GM12878 (cell line): ENCODE data around the gene ETS1. TPM values are rescaled to one million over a fixed set of nuclear protein-coding genes. Genes with fewer than 3 reads are reported as not detected.

Experiments used
- ATF7 ChIP-seq: fragments of 450-650 bp; IDR thresholded peaks from 2 replicates; pipeline ENCODE4 v1.6.1; 2016; ENCODE audit warnings: low read depth, mild to moderate bottlenecking
- BACH1 ChIP-seq: fragments of 450-650 bp; IDR thresholded peaks from 2 replicates; pipeline ENCODE4 v1.6.1; 2017; ENCODE audit warnings: mild to moderate bottlenecking, borderline replicate concordance
- CBX5 ChIP-seq: sonication (generic); IDR thresholded peaks from 2 replicates; pipeline ENCODE4 v1.6.1; 2016; ENCODE audit warnings: low read depth, moderate library complexity, mild to moderate bottlenecking, inconsistent platforms
- CHD4 ChIP-seq: fragments of 200-600 bp; sonication (generic); IDR thresholded peaks from 2 replicates; pipeline ENCODE4 v1.6.1; 2016; ENCODE audit warnings: mild to moderate bottlenecking
- EED ChIP-seq: sonication (generic); IDR thresholded peaks from 2 replicates; pipeline ENCODE4 v1.6.1; 2016; ENCODE audit warnings: antibody characterized with exemption, low read depth
- GABPA ChIP-seq: IDR thresholded peaks from 2 replicates; pipeline ENCODE4 v1.6.1; 2014; ENCODE audit warnings: antibody characterized with exemption, low read depth, mild to moderate bottlenecking, inconsistent platforms
- HDAC6 ChIP-seq: fragments of 200-600 bp; sonication (generic); IDR thresholded peaks from one replicate; pipeline ENCODE4 v1.8.0; 2017; ENCODE audit warnings: antibody characterized with exemption; ENCODE audit not compliant: unreplicated experiment
- HDGF ChIP-seq: fragments of 450-650 bp; IDR thresholded peaks from 2 replicates; pipeline ENCODE4 v1.6.1; 2016; ENCODE audit warnings: antibody characterized with exemption
- JUNB ChIP-seq: IDR thresholded peaks from 2 replicates; pipeline ENCODE4 v1.6.1; 2016; ENCODE audit warnings: antibody characterized with exemption, mild to moderate bottlenecking
- LARP7 ChIP-seq: fragments of 450-650 bp; IDR thresholded peaks from 2 replicates; pipeline ENCODE4 v1.6.1; 2017; ENCODE audit warnings: mild to moderate bottlenecking
- MTA3 ChIP-seq: IDR thresholded peaks from 2 replicates; pipeline ENCODE4 v1.6.1; 2012; ENCODE audit warnings: low read length, inconsistent platforms, borderline replicate concordance
- NR2F1 ChIP-seq: fragments of 450-650 bp; conservative IDR thresholded peaks from 2 replicates; pipeline ENCODE4 v1.6.1; 2017; ENCODE audit warnings: mild to moderate bottlenecking
- POLR2AphosphoS5 ChIP-seq: IDR thresholded peaks from 2 replicates; pipeline ENCODE4 v1.6.1; 2011; ENCODE audit warnings: mild to moderate bottlenecking, low read length, inconsistent platforms
- RAD51 ChIP-seq: fragments of 450-650 bp; IDR thresholded peaks from 2 replicates; pipeline ENCODE4 v1.6.1; 2016; ENCODE audit warnings: moderate library complexity, mild to moderate bottlenecking, inconsistent platforms
- SIX5 ChIP-seq: IDR thresholded peaks from 2 replicates; pipeline ENCODE4 v1.6.1; 2011; ENCODE audit warnings: mild to moderate bottlenecking, low read depth, low read length, moderate library complexity; ENCODE audit not compliant: severe bottlenecking
- SMAD5 ChIP-seq: IDR thresholded peaks from 2 replicates; pipeline ENCODE4 v1.6.1; 2016; ENCODE audit warnings: antibody characterized with exemption, low read depth
- SMC3 ChIP-seq: IDR thresholded peaks from 2 replicates; pipeline ENCODE4 v1.6.1; 2011; ENCODE audit warnings: low read length, improper control_type of control experiment, borderline replicate concordance
- SREBF1 ChIP-seq: IDR thresholded peaks from 2 replicates; pipeline ENCODE4 v1.6.1; 2012; ENCODE audit warnings: mild to moderate bottlenecking, low read length
- WRNIP1 ChIP-seq: IDR thresholded peaks from 2 replicates; pipeline ENCODE4 v1.6.1; 2011; ENCODE audit warnings: low read depth, low read length, improper control_type of control experiment, borderline replicate concordance
- ZZZ3 ChIP-seq: IDR thresholded peaks from 2 replicates; pipeline ENCODE4 v1.6.1; 2011; ENCODE audit warnings: low read depth; ENCODE audit not compliant: control insufficient read depth, insufficient read length
- polyA plus RNA-seq, 11 experiments: library from polyadenylated mRNA; depleted of rRNA in 4 of 11; unstranded in 6 of 11; stranded (reverse) in 5 of 11; fragments of >200 nt; fragmentation: Nextera tagmentation in 4 of 11; fragmentation: Illumina TruSeq in 1 of 11; extraction: Ambion mirVana in 4 of 11; extraction: Trizol in 1 of 11; gene quantifications; 1 replicate in 1 of 11; 2 replicates in 10 of 11; pipeline versions ENCODE4 v1.2.1 to v1.2.3, GENCODE V29; 2011 to 2016; ENCODE audit warnings: inconsistent platforms in 2 of 11, missing spikeins in 2 of 11, low read depth in 1 of 11
- total RNA-seq, 4 experiments: library from RNA; depleted of rRNA in 3 of 4; stranded (reverse); fragments of >200 nt in 3 of 4; fragmentation: Illumina TruSeq in 1 of 4; extraction: Trizol in 1 of 4; gene quantifications; 2 replicates each; pipeline versions ENCODE4 v1.2.1 to v1.2.3, GENCODE V29; 2013 to 2021
- TF ChIP-seq, protein P1 (sequence below): fragments of 450-650 bp; formaldehyde crosslinking; IDR thresholded peaks from 2 replicates; pipeline ENCODE4 v1.5.0; 2022; ENCODE audit warnings: mild to moderate bottlenecking, missing genetic modification characterization
- TF ChIP-seq, protein P2 (sequence below): IDR thresholded peaks from 2 replicates; pipeline ENCODE4 v1.6.1; 2011; ENCODE audit warnings: mild to moderate bottlenecking, low read depth, low read length, moderate library complexity; ENCODE audit not compliant: insufficient replicate concordance
- TF ChIP-seq, protein P3 (sequence below): IDR thresholded peaks from 2 replicates; pipeline ENCODE4 v1.6.1; 2011; ENCODE audit warnings: borderline replicate concordance, low read depth, mild to moderate bottlenecking, moderate library complexity, mixed read lengths, low read length; ENCODE audit not compliant: insufficient read depth; ENCODE audit errors: extremely low read length
- TF ChIP-seq, protein P4 (sequence below): fragments of 150-350 bp; IDR thresholded peaks from 2 replicates; pipeline ENCODE4 v1.6.1; 2014; ENCODE audit warnings: mild to moderate bottlenecking, low read depth, low read length
- TF ChIP-seq, protein P5 (sequence below): fragments of 450-650 bp; IDR thresholded peaks from 2 replicates; pipeline ENCODE4 v1.6.1; 2016; ENCODE audit warnings: mild to moderate bottlenecking

Gene ETS1
- total and polyA plus RNA-seq, 10 of the 15 experiments (the other 5 are each of a cell fraction or from before 2014, with no cell fraction given) = 12.5 to 112 (median 55.5) TPM

DNA sequence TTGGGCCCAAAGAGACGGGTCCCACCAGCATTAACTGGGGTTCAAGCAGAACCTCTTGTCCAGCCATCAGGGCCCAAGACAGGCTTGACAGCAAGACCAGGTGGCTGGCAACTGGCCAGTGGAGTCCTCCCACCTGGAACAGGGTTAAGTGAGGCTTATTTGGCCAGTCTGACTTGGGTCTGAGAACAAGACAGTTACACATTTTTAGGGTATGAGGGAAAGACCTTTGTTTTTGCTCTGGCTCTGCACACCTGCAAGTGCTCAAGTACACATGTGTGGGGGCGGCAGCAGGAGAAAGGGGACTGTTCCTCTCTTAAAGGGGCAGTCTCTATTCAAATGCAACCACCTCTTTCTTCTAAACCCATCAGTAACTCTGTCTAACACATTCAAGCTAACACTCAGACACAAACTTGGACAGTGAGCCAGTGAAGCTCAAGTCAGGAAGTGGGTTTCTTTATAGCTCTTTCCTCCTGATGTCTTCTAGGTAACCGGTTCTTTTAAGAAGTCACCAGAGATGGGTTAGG is 116.2 kb downstream of the ETS1 start (continued):
- TF ChIP-seq GABPA (no peak), CBX5 (0 out of 2 replicates have a peak, but pooled peaks have one; percentile 64), SIX5 (no peak), JUNB (no peak), ZZZ3 (no peak), SMAD5 (no peak; the same call in 1 of the 2 replicates), LARP7 (0 out of 2 replicates have a peak, but pooled peaks have one; percentile 60), ATF7 (no peak), RAD51 (no peak), SREBF1 (no peak), POLR2AphosphoS5 (peak; percentile 63), HDGF (0 out of 2 replicates have a peak, but pooled peaks have one; percentile 57), HDAC6 (no peak), EED (peak; percentile 68; the same call in 1 of the 2 replicates), BACH1 (0 out of 2 replicates have a peak, but pooled peaks have one; percentile 37), NR2F1 (no peak), WRNIP1 (no peak), CHD4 (no peak), SMC3 (0 out of 2 replicates have a peak, but pooled peaks have one; percentile 22), MTA3 (peak; percentile 45; the same call in 1 of the 2 replicates)
- TF ChIP-seq, protein P1, sequence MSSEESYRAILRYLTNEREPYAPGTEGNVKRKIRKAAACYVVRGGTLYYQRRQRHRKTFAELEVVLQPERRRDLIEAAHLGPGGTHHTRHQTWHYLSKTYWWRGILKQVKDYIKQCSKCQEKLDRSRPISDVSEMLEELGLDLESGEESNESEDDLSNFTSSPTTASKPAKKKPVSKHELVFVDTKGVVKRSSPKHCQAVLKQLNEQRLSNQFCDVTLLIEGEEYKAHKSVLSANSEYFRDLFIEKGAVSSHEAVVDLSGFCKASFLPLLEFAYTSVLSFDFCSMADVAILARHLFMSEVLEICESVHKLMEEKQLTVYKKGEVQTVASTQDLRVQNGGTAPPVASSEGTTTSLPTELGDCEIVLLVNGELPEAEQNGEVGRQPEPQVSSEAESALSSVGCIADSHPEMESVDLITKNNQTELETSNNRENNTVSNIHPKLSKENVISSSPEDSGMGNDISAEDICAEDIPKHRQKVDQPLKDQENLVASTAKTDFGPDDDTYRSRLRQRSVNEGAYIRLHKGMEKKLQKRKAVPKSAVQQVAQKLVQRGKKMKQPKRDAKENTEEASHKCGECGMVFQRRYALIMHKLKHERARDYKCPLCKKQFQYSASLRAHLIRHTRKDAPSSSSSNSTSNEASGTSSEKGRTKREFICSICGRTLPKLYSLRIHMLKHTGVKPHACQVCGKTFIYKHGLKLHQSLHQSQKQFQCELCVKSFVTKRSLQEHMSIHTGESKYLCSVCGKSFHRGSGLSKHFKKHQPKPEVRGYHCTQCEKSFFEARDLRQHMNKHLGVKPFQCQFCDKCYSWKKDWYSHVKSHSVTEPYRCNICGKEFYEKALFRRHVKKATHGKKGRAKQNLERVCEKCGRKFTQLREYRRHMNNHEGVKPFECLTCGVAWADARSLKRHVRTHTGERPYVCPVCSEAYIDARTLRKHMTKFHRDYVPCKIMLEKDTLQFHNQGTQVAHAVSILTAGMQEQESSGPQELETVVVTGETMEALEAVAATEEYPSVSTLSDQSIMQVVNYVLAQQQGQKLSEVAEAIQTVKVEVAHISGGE (CRISPR knock-in tag) = no peak
- TF ChIP-seq, protein P2, sequence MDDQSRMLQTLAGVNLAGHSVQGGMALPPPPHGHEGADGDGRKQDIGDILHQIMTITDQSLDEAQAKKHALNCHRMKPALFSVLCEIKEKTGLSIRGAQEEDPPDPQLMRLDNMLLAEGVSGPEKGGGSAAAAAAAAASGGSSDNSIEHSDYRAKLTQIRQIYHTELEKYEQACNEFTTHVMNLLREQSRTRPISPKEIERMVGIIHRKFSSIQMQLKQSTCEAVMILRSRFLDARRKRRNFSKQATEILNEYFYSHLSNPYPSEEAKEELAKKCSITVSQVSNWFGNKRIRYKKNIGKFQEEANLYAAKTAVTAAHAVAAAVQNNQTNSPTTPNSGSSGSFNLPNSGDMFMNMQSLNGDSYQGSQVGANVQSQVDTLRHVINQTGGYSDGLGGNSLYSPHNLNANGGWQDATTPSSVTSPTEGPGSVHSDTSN = no peak
- TF ChIP-seq, protein P3, sequence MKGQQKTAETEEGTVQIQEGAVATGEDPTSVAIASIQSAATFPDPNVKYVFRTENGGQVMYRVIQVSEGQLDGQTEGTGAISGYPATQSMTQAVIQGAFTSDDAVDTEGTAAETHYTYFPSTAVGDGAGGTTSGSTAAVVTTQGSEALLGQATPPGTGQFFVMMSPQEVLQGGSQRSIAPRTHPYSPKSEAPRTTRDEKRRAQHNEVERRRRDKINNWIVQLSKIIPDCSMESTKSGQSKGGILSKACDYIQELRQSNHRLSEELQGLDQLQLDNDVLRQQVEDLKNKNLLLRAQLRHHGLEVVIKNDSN = no peak
- TF ChIP-seq, protein P4, sequence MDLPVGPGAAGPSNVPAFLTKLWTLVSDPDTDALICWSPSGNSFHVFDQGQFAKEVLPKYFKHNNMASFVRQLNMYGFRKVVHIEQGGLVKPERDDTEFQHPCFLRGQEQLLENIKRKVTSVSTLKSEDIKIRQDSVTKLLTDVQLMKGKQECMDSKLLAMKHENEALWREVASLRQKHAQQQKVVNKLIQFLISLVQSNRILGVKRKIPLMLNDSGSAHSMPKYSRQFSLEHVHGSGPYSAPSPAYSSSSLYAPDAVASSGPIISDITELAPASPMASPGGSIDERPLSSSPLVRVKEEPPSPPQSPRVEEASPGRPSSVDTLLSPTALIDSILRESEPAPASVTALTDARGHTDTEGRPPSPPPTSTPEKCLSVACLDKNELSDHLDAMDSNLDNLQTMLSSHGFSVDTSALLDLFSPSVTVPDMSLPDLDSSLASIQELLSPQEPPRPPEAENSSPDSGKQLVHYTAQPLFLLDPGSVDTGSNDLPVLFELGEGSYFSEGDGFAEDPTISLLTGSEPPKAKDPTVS = no peak
- TF ChIP-seq, protein P5, sequence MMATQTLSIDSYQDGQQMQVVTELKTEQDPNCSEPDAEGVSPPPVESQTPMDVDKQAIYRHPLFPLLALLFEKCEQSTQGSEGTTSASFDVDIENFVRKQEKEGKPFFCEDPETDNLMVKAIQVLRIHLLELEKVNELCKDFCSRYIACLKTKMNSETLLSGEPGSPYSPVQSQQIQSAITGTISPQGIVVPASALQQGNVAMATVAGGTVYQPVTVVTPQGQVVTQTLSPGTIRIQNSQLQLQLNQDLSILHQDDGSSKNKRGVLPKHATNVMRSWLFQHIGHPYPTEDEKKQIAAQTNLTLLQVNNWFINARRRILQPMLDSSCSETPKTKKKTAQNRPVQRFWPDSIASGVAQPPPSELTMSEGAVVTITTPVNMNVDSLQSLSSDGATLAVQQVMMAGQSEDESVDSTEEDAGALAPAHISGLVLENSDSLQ = peak; percentile 28; the same call in 1 of the 2 replicates
